HCT116 (cell line): ENCODE data around the gene OPALIN. TPM values are rescaled to one million over a fixed set of nuclear protein-coding genes. Genes with fewer than 3 reads are reported as not detected.

Experiments
- ATAC-seq: fragments of 200-7000 bp; cut with Tn5 transposase; 2 replicates; pipeline ENCODE4 v1.9.1; 2020; ENCODE audit warnings: mild to moderate bottlenecking, moderate library complexity
- BruUV-seq: library from RNA; stranded (reverse); fragments of 400-500 nt; replicated peaks from 2 replicates; lab custom pipeline; 2021; lab: Mats Ljungman, UMichigan
- CTCF ChIA-PET: fragments of 300-600 bp; sonication (Branson Sonifier 250); formaldehyde crosslinking; loops from one replicate; lab custom pipeline; 2021; ENCODE audit warnings: antibody characterized with exemption; lab: Charles Lee
- POLR2A ChIA-PET: fragments of 300-600, 350-600 bp; sonication (Branson Sonifier 250); formaldehyde crosslinking; loops from one replicate; lab custom pipeline; 2021; ENCODE audit warnings: antibody characterized with exemption; lab: Charles Lee
- RAD21 ChIA-PET, 2 experiments: fragments of 300-600 bp; sonication (Branson Sonifier 250); formaldehyde crosslinking; loops; one replicate each; lab custom pipeline; 2023; ENCODE audit warnings: low total read pairs in 2 of 2; ENCODE audit not compliant: uncharacterized antibody in 2 of 2, unreplicated experiment in 2 of 2, low non-redundant PET in 1 of 2; lab: Charles Lee
- DNase-seq: peaks from one replicate; pipeline ENCODE4 v3.0.0-alpha.2; 2010; ENCODE audit warnings: low read depth, low spot score
- H2AFZ ChIP-seq: fragments of 200-600 bp; shearing (Covaris generic), sonication (generic); 2 replicates; pipeline ENCODE4 v1.6.1; 2017; ENCODE audit warnings: low read depth, mixed run types, mixed read lengths, antibody characterized with exemption, low read length; ENCODE audit not compliant: poor library complexity, severe bottlenecking
- H3K27ac ChIP-seq: 2 replicates; pipeline ENCODE4 v1.5.1; 2012; ENCODE audit warnings: low read depth, low read length
- H3K27me3 ChIP-seq: fragments of 200-600 bp; sonication (generic); 2 replicates; pipeline ENCODE4 v1.6.1; 2016; ENCODE audit warnings: mixed run types, low read length, mixed read lengths; ENCODE audit not compliant: insufficient read depth
- H3K36me3 ChIP-seq, 2 experiments: fragments of 200-500 bp in 1 of 2; fragments of 200-600 bp in 1 of 2; sonication (Bioruptor generic) in 1 of 2; sonication (generic) in 1 of 2; 2 replicates each; pipeline versions ENCODE4 v1.5.1 to v1.6.1; 2014 to 2016; ENCODE audit warnings: low read length in 2 of 2, inconsistent platforms in 1 of 2, mixed read lengths in 1 of 2, mixed run types in 1 of 2; ENCODE audit not compliant: insufficient read depth in 2 of 2, control insufficient read depth in 1 of 2
- H3K4me1 ChIP-seq, 2 experiments: fragments of 200-600 bp in 1 of 2; sonication (generic) in 1 of 2; 2 replicates each; pipeline versions ENCODE4 v1.5.1 to v1.6.1; 2012 to 2017; ENCODE audit warnings: low read length in 2 of 2, inconsistent platforms in 1 of 2, mild to moderate bottlenecking in 1 of 2, mixed read lengths in 1 of 2, mixed run types in 1 of 2, moderate library complexity in 1 of 2; ENCODE audit not compliant: insufficient read depth in 2 of 2, control insufficient read depth in 1 of 2
- H3K4me2 ChIP-seq: fragments of 200-600 bp; sonication (generic); 2 replicates; pipeline ENCODE4 v1.6.1; 2017; ENCODE audit warnings: mixed run types, low read length, mixed read lengths
- H3K4me3 ChIP-seq, 2 experiments: fragments of 200-600 bp in 1 of 2; sonication (generic) in 1 of 2; replicated peaks in 1 of 2; 2 replicates each; pipeline ENCODE4 v1.5.1; 2011 to 2016; ENCODE audit warnings: low read length in 2 of 2, control low read depth in 1 of 2, low read depth in 1 of 2, mild to moderate bottlenecking in 1 of 2, mixed read lengths in 1 of 2, mixed run types in 1 of 2
- H3K79me2 ChIP-seq: fragments of 200-600 bp; sonication (generic); 2 replicates; pipeline ENCODE4 v1.6.1; 2017; ENCODE audit warnings: mild to moderate bottlenecking, mixed run types, low read length, moderate library complexity, mixed read lengths; ENCODE audit not compliant: insufficient read depth
- H3K9ac ChIP-seq: fragments of 200-600 bp; sonication (generic); 2 replicates; pipeline ENCODE4 v1.6.1; 2016; ENCODE audit warnings: low read length, mixed read lengths
- H3K9me2 ChIP-seq: fragments of 200-600 bp; sonication (generic), shearing (Covaris generic); 2 replicates; pipeline ENCODE4 v1.6.1; 2017; ENCODE audit warnings: mixed run types, mild to moderate bottlenecking, moderate library complexity; ENCODE audit not compliant: insufficient read depth
- H3K9me3 ChIP-seq, 2 experiments: fragments of 200-500 bp in 1 of 2; fragments of 200-600 bp in 1 of 2; sonication (Bioruptor generic) in 1 of 2; sonication (generic) in 1 of 2; 2 replicates each; pipeline ENCODE4 v1.6.1; 2014 to 2017; ENCODE audit warnings: low read length in 2 of 2, mixed read lengths in 2 of 2, inconsistent platforms in 1 of 2, low read depth in 1 of 2, mild to moderate bottlenecking in 1 of 2, mixed run types in 1 of 2, moderate library complexity in 1 of 2; ENCODE audit not compliant: control insufficient read depth in 1 of 2, insufficient read depth in 1 of 2
- H4K20me1 ChIP-seq: fragments of 200-600 bp; sonication (generic), shearing (Covaris generic); 2 replicates; pipeline ENCODE4 v1.6.1; 2017; ENCODE audit warnings: mixed run types, mild to moderate bottlenecking, moderate library complexity; ENCODE audit not compliant: insufficient read depth
- CEBPB ChIP-seq: IDR thresholded peaks from 2 replicates; pipeline ENCODE4 v1.6.1; 2012; ENCODE audit warnings: low read depth
- EGR1 ChIP-seq: IDR thresholded peaks from 2 replicates; pipeline ENCODE4 v1.6.1; 2012; ENCODE audit warnings: low read depth
- EZH2 ChIP-seq: fragments of 200-600 bp; sonication (generic); IDR thresholded peaks from 2 replicates; pipeline ENCODE4 v1.6.1; 2017; ENCODE audit warnings: antibody characterized with exemption, mixed run types
- EZH2phosphoT487 ChIP-seq: fragments of 200-600 bp; IDR thresholded peaks from 2 replicates; pipeline ENCODE4 v1.6.1; 2018; ENCODE audit warnings: antibody characterized with exemption, borderline replicate concordance
- FOSL1 ChIP-seq: IDR thresholded peaks from 2 replicates; pipeline ENCODE4 v1.6.1; 2012; ENCODE audit warnings: low read depth
- JUND ChIP-seq: IDR thresholded peaks from 2 replicates; pipeline ENCODE4 v1.6.1; 2012
- POLR2A ChIP-seq: IDR thresholded peaks from 2 replicates; pipeline ENCODE4 v1.7.0; 2011; ENCODE audit warnings: borderline replicate concordance; ENCODE audit not compliant: insufficient read depth, insufficient read length; ENCODE audit errors: extremely low read depth
- POLR2AphosphoS5 ChIP-seq: IDR thresholded peaks from 2 replicates; pipeline ENCODE4 v1.6.1; 2011; ENCODE audit warnings: mild to moderate bottlenecking, low read depth, low read length, moderate library complexity
- RAD21 ChIP-seq: IDR thresholded peaks from 2 replicates; pipeline ENCODE4 v1.6.1; 2012; ENCODE audit warnings: low read depth, mild to moderate bottlenecking
- SP1 ChIP-seq: IDR thresholded peaks from 2 replicates; pipeline ENCODE4 v1.6.1; 2012; ENCODE audit warnings: low read depth
- SRF ChIP-seq: IDR thresholded peaks from 2 replicates; pipeline ENCODE4 v1.6.1; 2012; ENCODE audit warnings: low read depth
- TCF7L2 ChIP-seq: IDR thresholded peaks from 2 replicates; pipeline ENCODE4 v1.7.0; 2011; ENCODE audit warnings: borderline replicate concordance, inconsistent platforms; ENCODE audit not compliant: insufficient read depth, insufficient read length; ENCODE audit errors: extremely low read depth
- YY1 ChIP-seq: IDR thresholded peaks from 2 replicates; pipeline ENCODE4 v1.6.1; 2011; ENCODE audit warnings: low read length, low read depth, moderate library complexity, mild to moderate bottlenecking; ENCODE audit not compliant: insufficient replicate concordance; ENCODE audit errors: extremely low read depth
- ZFX ChIP-seq: fragments of 450-650 bp; IDR thresholded peaks from 2 replicates; pipeline ENCODE4 v1.6.1; 2017
- ZNF274 ChIP-seq: fragments of 200-500 bp; sonication (Bioruptor generic); IDR thresholded peaks from 2 replicates; pipeline ENCODE4 v1.6.1; 2014; ENCODE audit warnings: mild to moderate bottlenecking, low read depth, low read length, inconsistent platforms
- intact Hi-C: fragments of 100-400 bp; cut with micrococcal nuclease; formaldehyde crosslinking; loops from 2 replicates; pipeline ENCODE4 v1.10.0; 2022
- total RNA-seq: library from RNA; stranded (reverse); gene quantifications from one replicate; pipeline ENCODE4 v1.2.1, GENCODE V29; 2021; ENCODE audit not compliant: unreplicated experiment
- TF ChIP-seq, protein P1 (sequence below): IDR thresholded peaks from 2 replicates; pipeline ENCODE4 v1.6.1; 2012
- TF ChIP-seq, protein P2 (sequence below): IDR thresholded peaks from 2 replicates; pipeline ENCODE4 v1.6.1; 2011; ENCODE audit warnings: mild to moderate bottlenecking, low read length, moderate library complexity; ENCODE audit not compliant: insufficient replicate concordance; ENCODE audit errors: extremely low read depth
- TF ChIP-seq, protein P3 (sequence below): IDR thresholded peaks from 2 replicates; pipeline ENCODE4 v1.6.1; 2012
- TF ChIP-seq, protein P4 (sequence below): IDR thresholded peaks from 2 replicates; pipeline ENCODE4 v1.6.1; 2012; ENCODE audit warnings: low read depth

Gene OPALIN
- total RNA-seq, 1 experiment from 2014 or later = not detected

DNA sequence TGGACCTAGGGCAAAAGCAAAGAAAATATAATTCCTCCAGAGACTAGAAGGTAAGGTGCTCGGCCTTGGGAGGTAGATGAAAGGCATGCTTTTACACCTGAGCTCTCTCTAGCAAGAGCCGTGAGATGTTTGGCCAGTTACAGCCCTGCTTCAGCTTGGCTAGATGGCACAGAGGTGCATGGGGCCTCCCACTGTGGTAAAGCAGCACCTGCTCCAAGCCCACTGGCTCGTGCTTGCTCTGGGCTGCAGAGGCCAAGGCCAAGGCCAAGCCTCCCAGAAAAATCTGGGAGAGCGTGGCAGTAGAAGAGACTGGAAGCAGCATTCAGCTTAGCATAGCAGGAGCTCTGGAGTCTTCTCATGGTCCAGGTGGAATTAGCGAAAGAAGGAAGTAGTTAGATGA lies 31.0 kb upstream of the OPALIN start:
- no peak overlapping the region for H3K9ac ChIP-seq
- H3K27me3 ChIP-seq = peaks cover 18% of the 10 kb centered on the region; the same call in 1 of the 2 replicates
- RAD21 ChIA-PET = no interaction called here
- H3K9me2 ChIP-seq = no peaks in the 10 kb centered on the region
- H3K27ac ChIP-seq = no peak overlapping the region
- TF ChIP-seq RAD21 (no peak), FOSL1 (no peak), ZFX (no peak), POLR2A (no peak), SRF (no peak), POLR2AphosphoS5 (no peak), CEBPB (no peak), EZH2 (no peak), EZH2phosphoT487 (no peak), SP1 (no peak), ZNF274 (no peak), YY1 (no peak), TCF7L2 (no peak), JUND (no peak), EGR1 (no peak)
- TF ChIP-seq, protein P1, sequence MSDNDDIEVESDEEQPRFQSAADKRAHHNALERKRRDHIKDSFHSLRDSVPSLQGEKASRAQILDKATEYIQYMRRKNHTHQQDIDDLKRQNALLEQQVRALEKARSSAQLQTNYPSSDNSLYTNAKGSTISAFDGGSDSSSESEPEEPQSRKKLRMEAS = no peak
- TF ChIP-seq, protein P2, sequence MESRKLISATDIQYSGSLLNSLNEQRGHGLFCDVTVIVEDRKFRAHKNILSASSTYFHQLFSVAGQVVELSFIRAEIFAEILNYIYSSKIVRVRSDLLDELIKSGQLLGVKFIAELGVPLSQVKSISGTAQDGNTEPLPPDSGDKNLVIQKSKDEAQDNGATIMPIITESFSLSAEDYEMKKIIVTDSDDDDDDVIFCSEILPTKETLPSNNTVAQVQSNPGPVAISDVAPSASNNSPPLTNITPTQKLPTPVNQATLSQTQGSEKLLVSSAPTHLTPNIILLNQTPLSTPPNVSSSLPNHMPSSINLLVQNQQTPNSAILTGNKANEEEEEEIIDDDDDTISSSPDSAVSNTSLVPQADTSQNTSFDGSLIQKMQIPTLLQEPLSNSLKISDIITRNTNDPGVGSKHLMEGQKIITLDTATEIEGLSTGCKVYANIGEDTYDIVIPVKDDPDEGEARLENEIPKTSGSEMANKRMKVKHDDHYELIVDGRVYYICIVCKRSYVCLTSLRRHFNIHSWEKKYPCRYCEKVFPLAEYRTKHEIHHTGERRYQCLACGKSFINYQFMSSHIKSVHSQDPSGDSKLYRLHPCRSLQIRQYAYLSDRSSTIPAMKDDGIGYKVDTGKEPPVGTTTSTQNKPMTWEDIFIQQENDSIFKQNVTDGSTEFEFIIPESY = no peak
- TF ChIP-seq, protein P3, sequence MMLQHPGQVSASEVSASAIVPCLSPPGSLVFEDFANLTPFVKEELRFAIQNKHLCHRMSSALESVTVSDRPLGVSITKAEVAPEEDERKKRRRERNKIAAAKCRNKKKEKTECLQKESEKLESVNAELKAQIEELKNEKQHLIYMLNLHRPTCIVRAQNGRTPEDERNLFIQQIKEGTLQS = no peak
- TF ChIP-seq, protein P4, sequence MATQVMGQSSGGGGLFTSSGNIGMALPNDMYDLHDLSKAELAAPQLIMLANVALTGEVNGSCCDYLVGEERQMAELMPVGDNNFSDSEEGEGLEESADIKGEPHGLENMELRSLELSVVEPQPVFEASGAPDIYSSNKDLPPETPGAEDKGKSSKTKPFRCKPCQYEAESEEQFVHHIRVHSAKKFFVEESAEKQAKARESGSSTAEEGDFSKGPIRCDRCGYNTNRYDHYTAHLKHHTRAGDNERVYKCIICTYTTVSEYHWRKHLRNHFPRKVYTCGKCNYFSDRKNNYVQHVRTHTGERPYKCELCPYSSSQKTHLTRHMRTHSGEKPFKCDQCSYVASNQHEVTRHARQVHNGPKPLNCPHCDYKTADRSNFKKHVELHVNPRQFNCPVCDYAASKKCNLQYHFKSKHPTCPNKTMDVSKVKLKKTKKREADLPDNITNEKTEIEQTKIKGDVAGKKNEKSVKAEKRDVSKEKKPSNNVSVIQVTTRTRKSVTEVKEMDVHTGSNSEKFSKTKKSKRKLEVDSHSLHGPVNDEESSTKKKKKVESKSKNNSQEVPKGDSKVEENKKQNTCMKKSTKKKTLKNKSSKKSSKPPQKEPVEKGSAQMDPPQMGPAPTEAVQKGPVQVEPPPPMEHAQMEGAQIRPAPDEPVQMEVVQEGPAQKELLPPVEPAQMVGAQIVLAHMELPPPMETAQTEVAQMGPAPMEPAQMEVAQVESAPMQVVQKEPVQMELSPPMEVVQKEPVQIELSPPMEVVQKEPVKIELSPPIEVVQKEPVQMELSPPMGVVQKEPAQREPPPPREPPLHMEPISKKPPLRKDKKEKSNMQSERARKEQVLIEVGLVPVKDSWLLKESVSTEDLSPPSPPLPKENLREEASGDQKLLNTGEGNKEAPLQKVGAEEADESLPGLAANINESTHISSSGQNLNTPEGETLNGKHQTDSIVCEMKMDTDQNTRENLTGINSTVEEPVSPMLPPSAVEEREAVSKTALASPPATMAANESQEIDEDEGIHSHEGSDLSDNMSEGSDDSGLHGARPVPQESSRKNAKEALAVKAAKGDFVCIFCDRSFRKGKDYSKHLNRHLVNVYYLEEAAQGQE = no peak
- ATAC-seq (no peak), DNase-seq (no peak)
- no peaks in the 10 kb centered on the region for H3K9me3 ChIP-seq
- H3K4me2 ChIP-seq = no peak overlapping the region
- no peaks in the 10 kb centered on the region for H4K20me1 ChIP-seq
- H3K79me2 ChIP-seq = no peaks in the 10 kb centered on the region
- intact Hi-C loops = no loop called here
- CTCF ChIA-PET = no interaction called here
- no peak overlapping the region for H2AFZ ChIP-seq
- BruUV-seq = no TSS peak
- H3K4me3 ChIP-seq = no peak overlapping the region
- H3K4me1 ChIP-seq = no peaks in the 10 kb centered on the region
- no peaks in the 10 kb centered on the region for H3K36me3 ChIP-seq
- POLR2A ChIA-PET = no interaction called here
